Raji (cell line): ENCODE data around the gene ARID1B.

Experiments
- POLR2A ChIP-seq: IDR thresholded peaks from 2 replicates; pipeline ENCODE4 v1.6.1; 2011; ENCODE audit warnings: low read depth, low read length, control low read depth; ENCODE audit not compliant: insufficient read depth

The ARID1B gene

DNA sequence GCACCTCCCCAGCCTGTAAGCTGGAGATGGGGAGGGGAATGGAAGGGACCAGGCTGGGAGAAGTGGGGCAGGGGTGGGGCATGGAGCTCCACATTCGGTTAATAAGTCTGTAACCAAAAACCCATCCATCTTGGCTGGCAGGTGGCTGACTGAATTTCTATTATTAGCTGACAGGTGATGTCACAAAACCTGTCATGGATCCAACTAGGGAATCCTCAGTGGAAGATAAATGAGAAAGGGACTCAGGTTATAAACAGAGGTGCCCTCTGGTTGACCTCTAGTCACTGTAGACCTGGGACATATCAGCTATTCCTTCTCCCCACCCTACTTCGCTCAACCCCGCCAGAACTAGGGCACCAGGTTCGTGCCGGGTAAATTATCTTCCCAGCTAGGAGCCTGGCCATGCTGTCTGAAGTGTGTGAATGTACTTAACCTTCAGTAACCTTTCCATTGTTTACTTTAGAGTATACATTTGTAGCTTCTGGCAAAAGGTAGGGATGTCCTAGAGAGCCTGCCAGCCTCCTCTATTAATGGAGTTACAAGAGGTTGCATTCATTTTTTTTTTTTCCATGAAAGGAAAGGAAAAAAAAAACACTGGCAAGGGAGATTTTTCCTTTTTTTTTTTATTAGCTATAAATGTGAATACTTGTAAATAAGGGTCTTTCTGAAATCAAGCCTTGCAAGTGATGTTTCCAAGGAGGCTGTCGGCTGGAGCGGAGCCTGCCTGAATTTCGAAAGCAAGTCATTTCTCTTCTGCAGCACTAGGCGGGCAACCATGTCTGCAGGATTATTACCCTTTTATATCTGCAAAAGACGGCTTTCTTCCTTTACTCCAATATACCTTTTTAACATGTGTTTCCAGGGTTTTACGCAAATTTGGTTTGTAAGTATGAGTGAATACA, 410.3 kb downstream of the ARID1B start:
- TF ChIP-seq POLR2A, result no peak

DNA sequence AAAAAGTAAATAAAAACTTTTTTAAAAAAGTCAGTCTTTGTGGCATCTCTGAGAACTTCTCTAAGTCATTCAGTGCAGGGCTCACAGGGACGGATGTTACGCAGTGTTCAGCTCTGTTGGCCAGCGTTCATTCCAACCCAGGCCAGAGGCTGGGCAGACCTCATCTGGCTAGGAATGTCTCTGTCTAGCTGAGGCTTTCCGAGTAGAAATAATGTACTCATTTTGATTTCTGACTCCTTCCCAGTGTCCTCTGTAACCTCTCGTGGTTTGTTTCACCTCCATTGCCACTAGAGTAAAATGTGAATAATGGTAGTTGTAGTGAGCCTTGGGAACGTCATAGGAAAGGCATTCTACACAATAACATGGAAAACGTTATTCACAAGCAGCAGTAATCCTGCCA, 411.0 kb downstream of the ARID1B start:
- TF ChIP-seq POLR2A, result no peak

DNA sequence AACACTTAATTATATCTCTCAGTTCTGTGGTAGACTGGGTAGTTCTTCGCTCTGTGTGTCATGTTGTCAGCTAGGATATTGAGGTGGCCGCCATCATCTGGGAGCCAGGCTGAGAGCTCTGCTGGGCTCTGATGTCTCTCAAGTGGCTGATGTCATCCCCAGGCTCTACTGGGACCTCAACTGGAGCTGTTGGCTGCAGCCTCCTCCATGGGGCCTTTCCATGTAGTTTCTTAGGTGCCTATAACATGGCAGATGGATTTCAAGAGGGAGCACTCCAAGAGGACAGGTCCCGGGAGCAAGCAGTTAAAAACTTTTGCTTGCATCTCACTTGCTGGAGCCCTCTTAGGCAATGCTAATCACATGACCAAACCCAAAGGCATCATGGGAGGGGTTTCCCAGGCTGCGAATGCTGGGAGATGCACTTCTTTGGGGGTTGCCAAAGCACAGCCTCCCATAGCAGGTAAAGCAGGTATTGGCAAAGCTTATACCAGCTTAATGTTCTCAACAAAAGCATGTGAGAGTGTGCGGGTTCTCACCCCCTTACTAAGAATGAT, 416.3 kb downstream of the ARID1B start:
- TF ChIP-seq POLR2A, result no peak

DNA sequence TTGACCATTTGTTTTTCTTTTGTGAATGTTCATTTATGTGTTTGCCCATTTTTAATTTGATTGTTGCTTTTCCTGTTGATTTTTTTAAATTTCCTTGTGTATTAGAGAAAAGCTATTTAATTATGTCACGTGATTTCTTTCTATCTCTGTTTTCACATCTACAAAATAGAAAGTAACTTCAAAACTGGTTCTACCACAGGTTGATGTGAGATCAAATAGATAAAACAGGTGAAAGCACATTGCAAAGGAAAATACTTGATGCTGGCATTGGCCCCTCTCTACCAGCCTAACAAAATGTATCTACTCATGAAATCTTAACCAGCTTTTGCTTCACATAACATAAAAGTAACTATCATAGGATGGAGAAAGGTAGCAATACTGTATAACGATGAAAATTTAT, 416.9 kb downstream of the ARID1B start:
- TF ChIP-seq POLR2A, result no peak

DNA sequence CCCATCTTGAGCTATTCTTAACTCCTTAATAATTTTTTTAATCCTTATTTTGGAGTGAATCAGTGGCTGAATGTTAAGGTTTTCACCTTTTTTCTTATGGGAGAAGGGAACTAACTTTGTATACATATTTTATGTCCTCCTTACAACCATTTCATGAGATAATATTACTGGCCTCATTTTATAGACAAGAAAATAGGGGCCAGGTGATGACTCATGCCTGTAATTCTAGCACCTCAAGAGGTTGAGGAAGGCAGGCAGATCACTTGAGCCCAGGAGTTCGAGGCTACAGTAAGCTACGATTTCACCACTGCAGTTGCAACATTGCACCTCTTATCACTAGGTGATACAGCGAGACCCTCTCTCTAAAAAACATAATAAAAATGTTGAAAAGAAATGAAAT, 417.5 kb downstream of the ARID1B start:
- TF ChIP-seq POLR2A, result no peak

DNA sequence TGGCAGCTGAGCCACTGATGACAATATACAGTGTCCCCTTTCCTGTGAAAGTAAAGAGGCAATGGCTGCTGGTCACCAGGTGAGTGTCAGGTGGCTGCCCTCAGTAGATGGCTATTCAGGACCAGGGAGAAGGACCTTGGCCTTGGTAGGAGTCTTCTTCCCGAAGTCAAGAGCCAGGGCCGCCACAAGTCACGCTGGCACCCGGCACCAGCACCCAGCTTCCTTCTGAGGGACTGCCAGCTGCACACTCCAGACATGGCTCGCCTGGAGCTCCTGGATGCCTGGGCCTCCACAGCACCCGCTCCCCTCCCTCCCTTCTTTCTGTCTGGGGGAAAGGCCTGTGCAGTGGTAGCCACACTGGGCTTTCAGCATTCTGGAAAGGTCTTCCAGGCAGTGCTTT, 419.2 kb downstream of the ARID1B start:
- TF ChIP-seq POLR2A, result no peak

DNA sequence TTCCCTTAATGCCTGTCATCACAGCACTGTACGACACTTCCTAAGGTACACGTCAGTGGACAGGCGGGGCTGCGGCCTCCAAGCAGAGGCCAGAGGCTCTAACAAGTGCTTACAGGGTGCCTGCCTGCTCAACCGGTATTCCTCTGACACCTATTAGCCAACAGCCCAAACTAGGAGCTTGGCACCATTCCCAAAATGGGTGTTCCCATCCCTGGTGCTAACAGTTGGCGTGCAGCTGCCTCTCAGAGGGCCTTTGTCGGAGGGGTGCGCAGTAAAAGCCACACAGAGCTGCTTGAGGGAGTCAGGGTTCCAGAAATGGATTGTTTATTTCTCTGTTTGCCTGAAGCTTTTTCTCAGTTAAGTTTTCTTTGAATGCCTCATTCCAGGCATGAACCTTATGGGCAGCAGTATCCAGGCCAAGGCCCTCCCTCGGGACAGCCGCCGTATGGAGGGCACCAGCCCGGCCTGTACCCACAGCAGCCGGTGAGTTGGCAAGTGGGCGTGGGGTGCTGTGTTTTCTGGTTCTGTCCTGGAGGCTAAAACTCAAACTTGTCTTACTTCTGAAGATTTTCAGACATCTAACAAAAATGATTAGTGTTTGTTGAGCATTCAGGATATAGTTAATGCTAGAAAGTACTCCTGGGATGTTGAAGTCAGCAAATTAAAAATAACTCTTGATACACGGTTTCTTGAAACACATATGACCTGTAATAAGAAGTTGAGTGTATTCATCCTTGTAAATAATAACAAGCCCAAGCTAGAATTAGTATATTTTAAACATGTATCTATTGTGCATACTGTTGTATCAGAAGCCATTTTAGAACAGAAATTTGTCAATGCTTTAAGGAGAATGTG, 421.5 kb downstream of the ARID1B start:
- TF ChIP-seq POLR2A, result no peak

DNA sequence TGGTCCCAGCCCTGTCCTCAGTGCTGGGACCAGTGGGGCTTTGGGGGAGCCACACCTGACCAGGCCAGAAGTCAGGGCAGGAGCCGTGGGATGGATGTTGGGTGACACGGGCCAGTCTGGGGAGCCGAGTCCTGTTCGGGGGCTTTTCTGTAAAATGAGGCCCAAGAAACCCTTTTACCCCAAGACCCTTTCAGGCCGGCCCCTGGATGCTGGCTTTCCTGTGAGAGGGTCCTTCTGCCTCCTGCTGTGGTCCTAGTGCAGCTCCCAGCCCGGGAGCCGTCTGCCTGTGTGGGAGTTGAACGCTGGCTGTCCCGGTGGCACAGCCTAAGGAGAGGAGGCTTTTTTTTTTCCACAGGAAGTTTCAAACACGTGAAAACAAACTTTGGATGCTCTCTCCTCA, 422.9 kb downstream of the ARID1B start:
- no peak for TF ChIP-seq POLR2A

DNA sequence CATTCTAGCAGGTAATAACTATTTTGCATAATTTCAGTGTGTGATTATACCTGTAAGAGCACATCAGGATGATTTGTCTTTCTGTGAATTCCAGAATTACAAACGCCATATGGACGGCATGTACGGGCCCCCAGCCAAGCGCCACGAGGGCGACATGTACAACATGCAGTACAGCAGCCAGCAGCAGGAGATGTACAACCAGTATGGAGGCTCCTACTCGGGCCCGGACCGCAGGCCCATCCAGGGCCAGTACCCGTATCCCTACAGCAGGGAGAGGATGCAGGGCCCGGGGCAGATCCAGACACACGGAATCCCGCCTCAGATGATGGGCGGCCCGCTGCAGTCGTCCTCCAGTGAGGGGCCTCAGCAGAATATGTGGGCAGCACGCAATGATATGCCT, 423.4 kb downstream of the ARID1B start:
- TF ChIP-seq POLR2A, result no peak

DNA sequence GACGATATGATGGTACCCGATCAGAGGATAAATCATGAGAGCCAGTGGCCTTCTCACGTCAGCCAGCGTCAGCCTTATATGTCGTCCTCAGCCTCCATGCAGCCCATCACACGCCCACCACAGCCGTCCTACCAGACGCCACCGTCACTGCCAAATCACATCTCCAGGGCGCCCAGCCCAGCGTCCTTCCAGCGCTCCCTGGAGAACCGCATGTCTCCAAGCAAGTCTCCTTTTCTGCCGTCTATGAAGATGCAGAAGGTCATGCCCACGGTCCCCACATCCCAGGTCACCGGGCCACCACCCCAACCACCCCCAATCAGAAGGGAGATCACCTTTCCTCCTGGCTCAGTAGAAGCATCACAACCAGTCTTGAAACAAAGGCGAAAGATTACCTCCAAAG, 423.9 kb downstream of the ARID1B start:
- TF ChIP-seq POLR2A, result no peak

DNA sequence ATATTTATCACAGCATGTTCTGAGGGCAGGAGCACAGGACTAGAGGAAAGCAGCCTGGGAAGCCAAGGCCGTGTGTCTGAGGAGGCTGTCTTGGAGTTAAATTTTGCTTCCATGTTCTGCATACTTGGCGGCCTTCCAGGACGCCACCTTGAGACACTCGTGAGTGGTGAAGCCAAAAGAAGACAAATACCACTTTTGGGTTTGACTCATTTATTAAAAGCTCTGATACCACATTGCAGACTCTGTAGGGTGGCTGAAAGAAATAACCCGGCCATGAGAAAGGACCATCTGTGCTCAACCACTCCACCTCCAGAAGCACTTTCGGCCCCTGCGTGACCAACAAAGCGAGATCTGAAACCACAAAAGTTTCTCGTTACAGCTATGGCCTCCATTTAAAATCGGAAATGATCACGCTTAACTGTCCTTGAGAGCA, 426.1 kb downstream of the ARID1B start:
- TF ChIP-seq POLR2A, result no peak

DNA sequence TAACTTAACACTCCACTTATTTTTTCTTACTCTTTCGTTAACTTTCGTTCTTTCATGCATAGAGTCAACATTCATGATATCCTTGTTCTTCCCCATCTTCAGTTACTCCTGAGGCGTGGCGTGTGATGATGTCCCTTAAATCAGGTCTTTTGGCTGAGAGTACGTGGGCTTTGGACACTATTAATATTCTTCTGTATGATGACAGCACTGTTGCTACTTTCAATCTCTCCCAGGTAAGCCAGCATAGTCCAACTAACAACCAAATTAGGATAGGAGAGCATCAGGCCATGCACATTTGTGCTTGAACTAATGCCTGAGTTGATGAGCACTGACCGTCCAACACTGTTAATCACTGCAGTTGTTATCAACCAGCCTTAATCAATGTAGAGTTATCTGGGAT, 426.6 kb downstream of the ARID1B start:
- TF ChIP-seq POLR2A, result no peak

DNA sequence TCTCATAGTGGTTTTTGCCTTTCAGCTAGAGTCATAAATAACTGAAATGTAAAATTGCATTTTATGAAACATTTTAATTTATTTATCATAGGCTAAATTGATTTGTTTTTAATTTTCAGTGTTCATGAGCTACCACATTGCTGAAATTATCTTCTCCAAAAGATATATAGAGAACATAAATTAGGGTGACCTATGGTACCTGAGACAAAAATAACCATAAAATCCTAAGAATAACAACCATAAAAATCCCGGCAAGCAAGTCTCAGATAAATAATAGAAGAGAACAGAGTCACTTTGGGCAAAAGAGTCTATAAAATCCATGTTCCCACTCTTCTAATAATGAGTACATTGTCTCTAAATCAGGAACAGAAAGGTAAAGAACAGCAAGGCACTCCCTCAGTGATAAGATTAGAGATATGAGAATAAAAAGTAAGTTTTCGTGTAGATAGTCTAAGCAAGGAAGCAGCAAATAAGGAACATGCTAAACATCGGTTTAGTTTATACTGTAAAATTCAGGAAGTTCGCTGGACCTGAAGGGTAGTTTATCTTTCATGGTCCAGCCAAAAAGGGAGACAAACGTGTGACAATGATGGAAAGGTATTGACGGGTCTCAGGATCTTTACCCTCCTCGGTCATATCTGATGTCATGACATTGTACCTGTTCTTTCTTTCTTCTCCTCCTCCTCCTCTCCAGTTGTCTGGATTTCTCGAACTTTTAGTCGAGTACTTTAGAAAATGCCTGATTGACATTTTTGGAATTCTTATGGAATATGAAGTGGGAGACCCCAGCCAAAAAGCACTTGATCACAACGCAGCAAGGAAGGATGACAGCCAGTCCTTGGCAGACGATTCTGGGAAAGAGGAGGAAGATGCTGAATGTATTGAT, 428.5 kb downstream of the ARID1B start:
- no peak for TF ChIP-seq POLR2A

DNA sequence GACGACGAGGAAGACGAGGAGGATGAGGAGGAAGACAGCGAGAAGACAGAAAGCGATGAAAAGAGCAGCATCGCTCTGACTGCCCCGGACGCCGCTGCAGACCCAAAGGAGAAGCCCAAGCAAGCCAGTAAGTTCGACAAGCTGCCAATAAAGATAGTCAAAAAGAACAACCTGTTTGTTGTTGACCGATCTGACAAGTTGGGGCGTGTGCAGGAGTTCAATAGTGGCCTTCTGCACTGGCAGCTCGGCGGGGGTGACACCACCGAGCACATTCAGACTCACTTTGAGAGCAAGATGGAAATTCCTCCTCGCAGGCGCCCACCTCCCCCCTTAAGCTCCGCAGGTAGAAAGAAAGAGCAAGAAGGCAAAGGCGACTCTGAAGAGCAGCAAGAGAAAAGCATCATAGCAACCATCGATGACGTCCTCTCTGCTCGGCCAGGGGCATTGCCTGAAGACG, 429.2 kb downstream of the ARID1B start:
- TF ChIP-seq POLR2A, result no peak

DNA sequence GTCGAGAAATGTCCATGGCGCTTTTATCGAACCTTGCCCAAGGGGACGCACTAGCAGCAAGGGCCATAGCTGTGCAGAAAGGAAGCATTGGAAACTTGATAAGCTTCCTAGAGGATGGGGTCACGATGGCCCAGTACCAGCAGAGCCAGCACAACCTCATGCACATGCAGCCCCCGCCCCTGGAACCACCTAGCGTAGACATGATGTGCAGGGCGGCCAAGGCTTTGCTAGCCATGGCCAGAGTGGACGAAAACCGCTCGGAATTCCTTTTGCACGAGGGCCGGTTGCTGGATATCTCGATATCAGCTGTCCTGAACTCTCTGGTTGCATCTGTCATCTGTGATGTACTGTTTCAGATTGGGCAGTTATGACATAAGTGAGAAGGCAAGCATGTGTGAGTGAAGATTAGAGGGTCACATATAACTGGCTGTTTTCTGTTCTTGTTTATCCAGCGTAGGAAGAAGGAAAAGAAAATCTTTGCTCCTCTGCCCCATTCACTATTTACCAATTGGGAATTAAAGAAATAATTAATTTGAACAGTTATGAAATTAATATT, 430.4 kb downstream of the ARID1B start:
- no peak for TF ChIP-seq POLR2A
